HepG2 (cell line): Measurements from ENCODE around the gene CD180. TPM values are rescaled to one million over a fixed set of nuclear protein-coding genes. Genes with fewer than 3 reads are reported as not detected.

Source experiments
- ATAC-seq: fragments of 200-7000 bp; cut with Tn5 transposase; 3 replicates; pipeline ENCODE4 v1.9.1; 2020; ENCODE audit warnings: mild to moderate bottlenecking, moderate library complexity
- BruUV-seq: library from RNA; stranded (reverse); fragments of 400-500 nt; replicated peaks from 2 replicates; lab custom pipeline; 2021; lab: Mats Ljungman, UMichigan
- CTCF ChIA-PET: fragments of 300-600 bp; formaldehyde crosslinking; extraction: SDS; loops from one replicate; lab custom pipeline; 2021; ENCODE audit warnings: low total read pairs, inconsistent platforms, low intra/inter-chr PET ratio; lab: Yijun Ruan, JAX
- POLR2A ChIA-PET: fragments of 350-600 bp; sonication (Branson Sonifier 250); formaldehyde crosslinking; loops from one replicate; lab custom pipeline; 2020; ENCODE audit warnings: antibody characterized with exemption, inconsistent platforms; lab: Yijun Ruan, JAX
- DNase-seq: peaks from one replicate; pipeline ENCODE4 v3.0.0-alpha.2; 2015; ENCODE audit warnings: low spot score
- FAIRE-seq: peaks from 3 replicates; lab custom pipeline; 2011; peaks lifted over from hg19 to GRCh38; lab: Jason Lieb, UNC
- H2AFZ ChIP-seq: one replicate; pipeline ENCODE4 v1.6.1; 2011; ENCODE audit warnings: low read length, inconsistent platforms
- H3K27ac ChIP-seq: fragments of 300-600 bp; 3 replicates; pipeline ENCODE4 v1.8.0; 2011; ENCODE audit warnings: mixed run types, mild to moderate bottlenecking, mixed read lengths, low read length, inconsistent platforms; ENCODE audit not compliant: insufficient read depth; ENCODE audit errors: extremely low read length
- H3K27me3 ChIP-seq, 2 experiments: fragments of 200-600 bp in 1 of 2; 2 replicates in 1 of 2; 3 replicates in 1 of 2; pipeline versions ENCODE4 v1.6.0 to v1.8.0; 2011; ENCODE audit warnings: low read length in 2 of 2, mild to moderate bottlenecking in 2 of 2, moderate library complexity in 2 of 2, inconsistent platforms in 1 of 2; ENCODE audit not compliant: insufficient read depth in 2 of 2, control insufficient read depth in 1 of 2
- H3K36me3 ChIP-seq, 2 experiments: fragments of 200-600 bp in 1 of 2; replicated peaks in 1 of 2; 2 replicates in 1 of 2; 3 replicates in 1 of 2; pipeline versions ENCODE4 v1.5.1 to v1.8.0; 2011; ENCODE audit warnings: low read length in 2 of 2, inconsistent platforms in 1 of 2; ENCODE audit not compliant: insufficient read depth in 2 of 2, control insufficient read depth in 1 of 2
- H3K4me1 ChIP-seq: 2 replicates; pipeline ENCODE4 v1.5.1; 2012; ENCODE audit warnings: low read length, inconsistent platforms; ENCODE audit not compliant: insufficient read depth
- H3K4me2 ChIP-seq: 2 replicates; pipeline ENCODE4 v1.6.0; 2011; ENCODE audit warnings: low read depth, low read length, inconsistent platforms
- H3K4me3 ChIP-seq, 3 experiments: fragments of 200-600 bp in 1 of 3; sonication (generic), shearing (Covaris generic) in 1 of 3; replicated peaks in 1 of 3; 2 replicates each; pipeline ENCODE4 v1.5.1; 2011 to 2016; ENCODE audit warnings: low read length in 3 of 3, inconsistent platforms in 2 of 3, low read depth in 2 of 3, mild to moderate bottlenecking in 2 of 3, control low read depth in 1 of 3, mixed read lengths in 1 of 3; ENCODE audit not compliant: insufficient read depth in 1 of 3
- H3K79me2 ChIP-seq: one replicate; pipeline ENCODE4 v1.6.1; 2011; ENCODE audit warnings: low read length, inconsistent platforms; ENCODE audit not compliant: insufficient read depth
- H3K9ac ChIP-seq: 2 replicates; pipeline ENCODE4 v1.6.0; 2011; ENCODE audit warnings: mild to moderate bottlenecking, low read depth, low read length, inconsistent platforms; ENCODE audit not compliant: insufficient read depth
- H3K9me3 ChIP-seq: 2 replicates; pipeline ENCODE4 v1.5.1; 2012; ENCODE audit warnings: mild to moderate bottlenecking, low read length
- H4K20me1 ChIP-seq: 2 replicates; pipeline ENCODE4 v1.6.0; 2011; ENCODE audit warnings: inconsistent platforms, mild to moderate bottlenecking, low read length, moderate library complexity; ENCODE audit not compliant: insufficient read depth
- AGO2 ChIP-seq: fragments of 200-400 bp; formaldehyde crosslinking; optimal IDR thresholded peaks from 2 replicates; pipeline ENCODE3; 2017; ENCODE audit warnings: mild to moderate bottlenecking, low read depth, low read length, moderate library complexity
- MED13 ChIP-seq: sonication (generic); formaldehyde crosslinking; IDR thresholded peaks from 2 replicates; pipeline ENCODE4 v1.5.0; 2020; ENCODE audit warnings: missing genetic modification reagents
- NBN ChIP-seq: fragments of 450-650 bp; conservative IDR thresholded peaks from 2 replicates; pipeline ENCODE4 v1.6.1; 2017
- ZNF530 ChIP-seq: sonication (generic); formaldehyde crosslinking; IDR thresholded peaks from 2 replicates; pipeline ENCODE4 v1.5.0; 2020; ENCODE audit warnings: low read depth, mild to moderate bottlenecking, missing genetic modification reagents
- WGBS: methylation state at CpG from one replicate; pipeline ENCODE4 v1.1.6; 2017; ENCODE audit warnings: low lambda C conversion rate; 5-methylcytosine and 5-hydroxymethylcytosine counted together
- in situ Hi-C: cut with HindIII; loops from 2 replicates; pipeline ENCODE4 v1.10.0; 2017; ENCODE audit warnings: low pct_unique_long_range_greater_than_20kb; ENCODE audit not compliant: extremely low pct_ligation_motif_present
- intact Hi-C: fragments of 100-400 bp; cut with micrococcal nuclease; formaldehyde crosslinking; loops from one replicate; pipeline ENCODE4 v1.10.0; 2022; ENCODE audit not compliant: unreplicated experiment
- polyA plus RNA-seq, 8 experiments: library from polyadenylated mRNA; depleted of rRNA in 3 of 8; stranded (reverse) in 7 of 8; unstranded in 1 of 8; fragments of >200 nt; fragmentation: Illumina TruSeq in 4 of 8; extraction: Trizol in 4 of 8; gene quantifications; 2 replicates each; pipeline versions ENCODE4 v1.2.1 to v1.2.3, GENCODE V29; 2011 to 2016; ENCODE audit warnings: low read depth in 4 of 8, missing spikeins in 1 of 8, mixed read lengths in 1 of 8; ENCODE audit not compliant: insufficient read depth in 1 of 8
- total RNA-seq, 5 experiments: library from RNA; depleted of rRNA; stranded (reverse); fragments of >200 nt; fragmentation: Illumina TruSeq; extraction: Trizol; gene quantifications; 2 replicates each; pipeline ENCODE4 v1.2.3, GENCODE V29; 2016; ENCODE audit warnings: low read depth in 1 of 5
- TF ChIP-seq, protein P1 (sequence below), 2 experiments: sonication (generic) in 1 of 2; formaldehyde crosslinking in 1 of 2; IDR thresholded peaks; 2 replicates each; pipeline versions ENCODE4 v1.6.1 to v1.9.0; 2014 to 2022; ENCODE audit warnings: antibody characterized with exemption in 1 of 2, borderline replicate concordance in 1 of 2, inconsistent platforms in 1 of 2, low read depth in 1 of 2, missing genetic modification reagents in 1 of 2

The CD180 gene
- total and polyA plus RNA-seq, 2 of the 13 experiments (the other 11 are each of a cell fraction or from before 2014, with no cell fraction given), result not detected

DNA sequence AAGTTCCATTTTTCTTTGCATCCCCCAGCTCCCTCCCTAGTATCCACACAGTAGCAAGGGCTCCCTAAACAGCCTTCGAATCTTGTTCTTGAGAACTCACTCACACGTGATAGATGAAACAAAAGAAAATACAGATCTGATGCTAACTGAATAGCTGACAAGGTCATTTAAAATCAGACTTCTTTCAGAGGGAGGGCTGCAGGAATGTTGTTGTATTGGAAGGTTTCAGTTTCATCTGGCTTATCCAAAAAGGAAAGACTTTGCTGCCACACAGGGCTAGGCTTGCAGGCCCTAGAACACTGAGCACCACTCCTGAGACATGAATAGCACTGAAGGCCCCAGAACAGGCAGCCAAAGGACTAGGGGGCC is 3.2 kb downstream of the CD180 start:
- POLR2A ChIA-PET, result no interaction called here

More for the DNA sequence above, 3.2 kb downstream of the CD180 start:
- H3K4me3 ChIP-seq, result no peak overlapping the region
- H3K36me3 ChIP-seq, result no peaks in the 10 kb centered on the region
- H4K20me1 ChIP-seq, result no peaks in the 10 kb centered on the region
- FAIRE-seq, result no peak
- no peaks in the 10 kb centered on the region for H3K79me2 ChIP-seq
- H2AFZ ChIP-seq, result no peak overlapping the region
- H3K4me1 ChIP-seq, result no peaks in the 10 kb centered on the region
- in situ Hi-C loops, result no loop called here
- 11% methylated on average over 2 of the region's 2 CpGs for WGBS
- TF ChIP-seq, protein P1, sequence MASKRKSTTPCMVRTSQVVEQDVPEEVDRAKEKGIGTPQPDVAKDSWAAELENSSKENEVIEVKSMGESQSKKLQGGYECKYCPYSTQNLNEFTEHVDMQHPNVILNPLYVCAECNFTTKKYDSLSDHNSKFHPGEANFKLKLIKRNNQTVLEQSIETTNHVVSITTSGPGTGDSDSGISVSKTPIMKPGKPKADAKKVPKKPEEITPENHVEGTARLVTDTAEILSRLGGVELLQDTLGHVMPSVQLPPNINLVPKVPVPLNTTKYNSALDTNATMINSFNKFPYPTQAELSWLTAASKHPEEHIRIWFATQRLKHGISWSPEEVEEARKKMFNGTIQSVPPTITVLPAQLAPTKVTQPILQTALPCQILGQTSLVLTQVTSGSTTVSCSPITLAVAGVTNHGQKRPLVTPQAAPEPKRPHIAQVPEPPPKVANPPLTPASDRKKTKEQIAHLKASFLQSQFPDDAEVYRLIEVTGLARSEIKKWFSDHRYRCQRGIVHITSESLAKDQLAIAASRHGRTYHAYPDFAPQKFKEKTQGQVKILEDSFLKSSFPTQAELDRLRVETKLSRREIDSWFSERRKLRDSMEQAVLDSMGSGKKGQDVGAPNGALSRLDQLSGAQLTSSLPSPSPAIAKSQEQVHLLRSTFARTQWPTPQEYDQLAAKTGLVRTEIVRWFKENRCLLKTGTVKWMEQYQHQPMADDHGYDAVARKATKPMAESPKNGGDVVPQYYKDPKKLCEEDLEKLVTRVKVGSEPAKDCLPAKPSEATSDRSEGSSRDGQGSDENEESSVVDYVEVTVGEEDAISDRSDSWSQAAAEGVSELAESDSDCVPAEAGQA (IDR thresholded peaks at IDR 0.05; ENCODE audit: low read depth), result no peak
- TF ChIP-seq, protein P1 (CRISPR knock-in tag; IDR thresholded peaks at IDR 0.05; ENCODE audit: borderline replicate concordance), result no peak
- TF ChIP-seq ZNF530 (no peak), MED13 (CRISPR knock-in tag) (no peak), AGO2 (no peak), NBN (no peak)
- no TSS peak for BruUV-seq
- intact Hi-C loops, result no loop called here
- H3K4me2 ChIP-seq, result no peak overlapping the region
- H3K27me3 ChIP-seq, result no peaks in the 10 kb centered on the region; a peak in 1 of 5 replicates
- no peaks in the 10 kb centered on the region for H3K9me3 ChIP-seq
- DNase-seq, result no peak
- ATAC-seq, result no peak
- H3K9ac ChIP-seq, result no peak overlapping the region
- CTCF ChIA-PET, result no interaction called here
- no peak overlapping the region for H3K27ac ChIP-seq
